ENCODE measurements around the gene ACSL4. TPM values are rescaled to one million over a fixed set of nuclear protein-coding genes. Genes with fewer than 3 reads are reported as not detected.

ACSL4 gene
- total RNA-seq, 6 donors from 2014 or later: 53.2 to 156 (median 106) TPM

- DNase-seq: no peak
- H3K4me1 ChIP-seq: no peaks in the 10 kb centered on the region
- H3K27me3 ChIP-seq: no peaks in the 10 kb centered on the region
- H3K9me3 ChIP-seq: no peaks in the 10 kb centered on the region
- H3K27ac ChIP-seq: no peak overlapping the region
- H3K4me3 ChIP-seq: no peak overlapping the region
- TF ChIP-seq EP300 (IDR thresholded peaks at IDR 0.05): no peak
- TF ChIP-seq POLR2A (IDR thresholded peaks at IDR 0.05): no peak
- no peak for TF ChIP-seq POLR2AphosphoS5 (IDR thresholded peaks at IDR 0.05)
- TF ChIP-seq CTCF (IDR thresholded peaks at IDR 0.05): no peak
- no peaks in the 10 kb centered on the region for H3K36me3 ChIP-seq
- 72 to 89% methylated on average over 1 to 2 of the region's 2 CpGs for WGBS, 2 donors
- ATAC-seq (ENCODE audit: low FRiP score in 2 of 2): no peak
These were observed 35.2 kb downstream of the ACSL4 start for GRCh38 chrX:109697855-109698254.

- TF ChIP-seq CTCF (IDR thresholded peaks at IDR 0.05): no peak
- H3K36me3 ChIP-seq: no peaks in the 10 kb centered on the region
- no peak overlapping the region for H3K4me3 ChIP-seq
- DNase-seq: no peak
- H3K4me1 ChIP-seq: peaks cover 0 to 5% (median 0%) of the 10 kb centered on the region in 4 donors
- 68 to 89% methylated on average over 4 of the region's 4 CpGs for WGBS, 2 donors
- no peaks in the 10 kb centered on the region for H3K27me3 ChIP-seq
- no peaks in the 10 kb centered on the region for H3K9me3 ChIP-seq
- no peak overlapping the region for H3K27ac ChIP-seq
- ATAC-seq (ENCODE audit: low FRiP score in 2 of 2): no peak
These were observed 36.8 kb downstream of the ACSL4 start for GRCh38 chrX:109696146-109696740.

GRCh38 chrX:109695637-109696036, 37.4 kb downstream of the ACSL4 start:
- Histone ChIP-seq H3K27me3 (no peaks in the 10 kb centered on the region), H3K4me3 (no peak overlapping the region), H3K27ac (no peak overlapping the region), H3K9me3 (no peaks in the 10 kb centered on the region), H3K4me1 (peaks cover 0 to 5% (median 0%) of the 10 kb centered on the region in 4 donors), H3K36me3 (no peaks in the 10 kb centered on the region)
- no peak for TF ChIP-seq POLR2A (IDR thresholded peaks at IDR 0.05)
- no peak for TF ChIP-seq POLR2AphosphoS5 (IDR thresholded peaks at IDR 0.05)
- no peak for TF ChIP-seq EP300 (IDR thresholded peaks at IDR 0.05)
- no peak for TF ChIP-seq CTCF (IDR thresholded peaks at IDR 0.05)
- DNase-seq (no peak), ATAC-seq (ENCODE audit: low FRiP score in 2 of 2) (no peak)
- 74 to 100% methylated on average over 3 of the region's 3 CpGs for WGBS, 2 donors

- ATAC-seq (ENCODE audit: low FRiP score in 2 of 2) (no peak), DNase-seq (no peak)
- Histone ChIP-seq H3K27me3 (no peaks in the 10 kb centered on the region), H3K4me3 (no peak overlapping the region), H3K36me3 (no peaks in the 10 kb centered on the region), H3K9me3 (no peaks in the 10 kb centered on the region), H3K27ac (no peak overlapping the region), H3K4me1 (peaks cover 0 to 5% (median 0%) of the 10 kb centered on the region in 4 donors)
- TF ChIP-seq CTCF (IDR thresholded peaks at IDR 0.05): no peak
- no peak for TF ChIP-seq EP300 (IDR thresholded peaks at IDR 0.05)
- no peak for TF ChIP-seq POLR2A (IDR thresholded peaks at IDR 0.05)
- WGBS, 2 donors: 65 to 72% methylated on average over 2 of the region's 2 CpGs
These were observed 41.3 kb downstream of the ACSL4 start for GRCh38 chrX:109691752-109692151.

- Histone ChIP-seq H3K9me3 (no peaks in the 10 kb centered on the region), H3K36me3 (no peaks in the 10 kb centered on the region), H3K4me1 (peaks cover 0 to 5% (median 0%) of the 10 kb centered on the region in 4 donors), H3K27ac (no peak overlapping the region), H3K4me3 (no peak overlapping the region), H3K27me3 (no peaks in the 10 kb centered on the region)
- TF ChIP-seq CTCF (IDR thresholded peaks at IDR 0.05): no peak
- TF ChIP-seq EP300 (IDR thresholded peaks at IDR 0.05): no peak
- no peak for TF ChIP-seq POLR2A (IDR thresholded peaks at IDR 0.05)
- TF ChIP-seq POLR2AphosphoS5 (IDR thresholded peaks at IDR 0.05): no peak
- ATAC-seq (ENCODE audit: low FRiP score in 2 of 2): no peak
- 48 to 52% methylated on average over 1 of the region's 1 CpG for WGBS, 2 donors
- no peak for DNase-seq
These were observed 41.8 kb downstream of the ACSL4 start for GRCh38 chrX:109691277-109691676.
